ENCODE results near the gene PTPN6.

DNA sequence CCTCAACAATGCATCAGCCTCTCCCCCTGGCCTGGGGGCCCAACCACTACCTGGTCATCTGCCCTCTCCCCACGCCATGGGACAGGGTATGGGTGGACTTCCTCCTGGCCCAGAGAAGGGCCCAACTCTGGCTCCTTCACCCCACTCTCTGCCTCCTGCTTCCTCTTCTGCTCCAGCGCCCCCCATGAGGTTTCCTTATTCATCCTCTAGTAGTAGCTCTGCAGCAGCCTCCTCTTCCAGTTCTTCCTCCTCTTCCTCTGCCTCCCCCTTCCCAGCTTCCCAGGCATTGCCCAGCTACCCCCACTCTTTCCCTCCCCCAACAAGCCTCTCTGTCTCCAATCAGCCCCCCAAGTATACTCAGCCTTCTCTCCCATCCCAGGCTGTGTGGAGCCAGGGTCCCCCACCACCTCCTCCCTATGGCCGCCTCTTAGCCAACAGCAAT lies 14.9 kb upstream of the PTPN6 start:
- TF ChIP-seq, protein P1, sequence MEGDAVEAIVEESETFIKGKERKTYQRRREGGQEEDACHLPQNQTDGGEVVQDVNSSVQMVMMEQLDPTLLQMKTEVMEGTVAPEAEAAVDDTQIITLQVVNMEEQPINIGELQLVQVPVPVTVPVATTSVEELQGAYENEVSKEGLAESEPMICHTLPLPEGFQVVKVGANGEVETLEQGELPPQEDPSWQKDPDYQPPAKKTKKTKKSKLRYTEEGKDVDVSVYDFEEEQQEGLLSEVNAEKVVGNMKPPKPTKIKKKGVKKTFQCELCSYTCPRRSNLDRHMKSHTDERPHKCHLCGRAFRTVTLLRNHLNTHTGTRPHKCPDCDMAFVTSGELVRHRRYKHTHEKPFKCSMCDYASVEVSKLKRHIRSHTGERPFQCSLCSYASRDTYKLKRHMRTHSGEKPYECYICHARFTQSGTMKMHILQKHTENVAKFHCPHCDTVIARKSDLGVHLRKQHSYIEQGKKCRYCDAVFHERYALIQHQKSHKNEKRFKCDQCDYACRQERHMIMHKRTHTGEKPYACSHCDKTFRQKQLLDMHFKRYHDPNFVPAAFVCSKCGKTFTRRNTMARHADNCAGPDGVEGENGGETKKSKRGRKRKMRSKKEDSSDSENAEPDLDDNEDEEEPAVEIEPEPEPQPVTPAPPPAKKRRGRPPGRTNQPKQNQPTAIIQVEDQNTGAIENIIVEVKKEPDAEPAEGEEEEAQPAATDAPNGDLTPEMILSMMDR (IDR thresholded peaks at IDR 0.05): no peak
- TF ChIP-seq POLR2A (IDR thresholded peaks at IDR 0.05): no peak
